Omental fat pad (tissue), 4 donors: Measurements from ENCODE around the gene AGPAT2. TPM values are rescaled to one million over a fixed set of nuclear protein-coding genes. Genes with fewer than 3 reads are reported as not detected.

Source experiments
- ATAC-seq: fragments of 150-250 bp; one replicate; pipeline ENCODE4 v1.9.1; 2016; ENCODE audit warnings: mild to moderate bottlenecking, moderate library complexity; ENCODE audit not compliant: low FRiP score
- DNase-seq: peaks from one replicate; pipeline ENCODE4 v3.0.0-alpha.2; 2019; ENCODE audit warnings: low spot score
- CTCF ChIP-seq, 3 donors: fragments of 450-650 bp; IDR thresholded peaks; one replicate each; pipeline ENCODE4 v1.5.1; 2016 to 2017; ENCODE audit warnings: antibody characterized with exemption in 3 of 3, mild to moderate bottlenecking in 3 of 3, moderate library complexity in 2 of 3
- total RNA-seq, 4 donors: library from RNA; depleted of rRNA; stranded (reverse); fragments of >200 nt; gene quantifications; one replicate each; pipeline ENCODE4 v1.1.0, GENCODE V29; 2016

AGPAT2 gene
- total RNA-seq, 4 donors from 2014 or later: 391 to 854 (median 473) TPM

DNA sequence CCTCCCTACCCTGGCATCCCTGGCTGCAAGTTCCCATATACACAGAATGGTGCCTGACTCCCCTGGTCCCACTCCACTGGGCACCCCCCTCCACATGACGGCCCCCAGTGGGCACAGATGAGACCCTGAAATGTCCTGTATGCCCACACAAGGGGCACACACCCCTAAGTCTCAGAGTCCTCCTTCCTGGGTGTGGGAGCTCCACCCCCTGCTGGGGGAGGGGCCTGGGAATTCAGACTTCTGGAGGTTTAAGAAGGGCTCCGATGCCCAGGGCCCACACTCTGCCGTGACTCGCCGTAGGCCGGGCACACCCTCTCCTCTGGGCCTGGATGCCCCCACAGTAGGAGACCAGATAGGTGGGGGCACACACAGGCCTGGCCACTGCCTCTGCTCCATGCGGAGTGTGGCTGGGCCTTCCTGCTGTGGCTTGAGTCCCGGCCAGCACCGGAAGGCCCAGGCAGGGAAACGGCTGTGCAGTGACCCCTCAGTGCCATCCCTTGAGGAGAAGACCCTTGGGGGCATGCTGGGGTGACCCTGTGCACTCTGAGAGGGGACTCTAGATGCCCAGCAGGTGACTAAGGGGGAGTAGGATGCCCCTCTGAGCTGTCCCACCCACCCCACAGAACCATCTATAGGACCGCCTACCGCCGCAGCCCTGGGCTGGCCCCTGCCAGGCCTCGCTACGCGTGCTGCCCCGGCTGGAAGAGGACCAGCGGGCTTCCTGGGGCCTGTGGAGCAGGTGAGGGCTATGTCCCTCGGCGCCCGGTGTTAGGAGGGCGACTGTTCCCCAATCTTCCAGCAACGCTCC is 18.1 kb downstream of the AGPAT2 start:
- ATAC-seq: no peak
- no peak for TF ChIP-seq CTCF (IDR thresholded peaks at IDR 0.05)
- DNase-seq: no peak

- ATAC-seq: no peak
- TF ChIP-seq CTCF (IDR thresholded peaks at IDR 0.05): no peak
- no peak for DNase-seq
Observed at GRCh38 chr9:136667940-136668760, 19.1 kb downstream of the AGPAT2 start.

DNA sequence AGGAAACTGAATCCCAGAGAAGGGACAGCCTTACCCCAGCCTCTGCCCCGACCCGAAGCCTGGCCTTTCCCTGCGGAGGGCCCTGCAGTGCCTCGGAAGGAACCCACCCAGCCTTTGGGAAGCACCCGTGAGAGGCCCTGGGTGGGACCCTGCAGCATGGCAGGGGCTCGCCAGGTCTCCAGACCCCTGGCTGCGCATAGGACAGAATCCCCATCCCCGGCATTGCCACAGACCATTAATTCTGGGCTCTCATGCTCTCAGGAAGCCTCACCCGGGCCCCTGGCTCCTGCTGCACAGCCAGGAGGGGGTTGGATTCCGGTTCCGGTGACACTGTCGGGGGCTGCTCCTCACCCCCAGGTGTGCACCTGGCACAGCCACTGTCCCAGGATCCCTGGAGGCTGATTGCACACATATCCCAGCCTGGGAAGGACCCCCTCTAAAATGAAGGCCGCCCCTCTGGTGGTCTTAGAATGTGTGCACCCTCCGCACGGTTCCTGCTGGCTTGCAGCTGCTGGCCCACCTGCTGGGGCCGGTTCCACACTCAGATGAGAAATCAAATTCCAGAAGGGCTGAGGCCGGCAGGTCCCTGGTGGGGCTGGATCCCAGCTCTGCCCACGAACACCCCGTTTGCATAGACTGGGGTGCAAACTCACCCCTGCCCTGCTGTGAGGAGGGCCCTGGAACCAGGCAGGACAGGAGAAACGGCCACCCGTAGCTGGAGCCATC is 19.9 kb downstream of the AGPAT2 start:
- DNase-seq: no peak
- no peak for ATAC-seq
- TF ChIP-seq CTCF (IDR thresholded peaks at IDR 0.05): no peak

DNA sequence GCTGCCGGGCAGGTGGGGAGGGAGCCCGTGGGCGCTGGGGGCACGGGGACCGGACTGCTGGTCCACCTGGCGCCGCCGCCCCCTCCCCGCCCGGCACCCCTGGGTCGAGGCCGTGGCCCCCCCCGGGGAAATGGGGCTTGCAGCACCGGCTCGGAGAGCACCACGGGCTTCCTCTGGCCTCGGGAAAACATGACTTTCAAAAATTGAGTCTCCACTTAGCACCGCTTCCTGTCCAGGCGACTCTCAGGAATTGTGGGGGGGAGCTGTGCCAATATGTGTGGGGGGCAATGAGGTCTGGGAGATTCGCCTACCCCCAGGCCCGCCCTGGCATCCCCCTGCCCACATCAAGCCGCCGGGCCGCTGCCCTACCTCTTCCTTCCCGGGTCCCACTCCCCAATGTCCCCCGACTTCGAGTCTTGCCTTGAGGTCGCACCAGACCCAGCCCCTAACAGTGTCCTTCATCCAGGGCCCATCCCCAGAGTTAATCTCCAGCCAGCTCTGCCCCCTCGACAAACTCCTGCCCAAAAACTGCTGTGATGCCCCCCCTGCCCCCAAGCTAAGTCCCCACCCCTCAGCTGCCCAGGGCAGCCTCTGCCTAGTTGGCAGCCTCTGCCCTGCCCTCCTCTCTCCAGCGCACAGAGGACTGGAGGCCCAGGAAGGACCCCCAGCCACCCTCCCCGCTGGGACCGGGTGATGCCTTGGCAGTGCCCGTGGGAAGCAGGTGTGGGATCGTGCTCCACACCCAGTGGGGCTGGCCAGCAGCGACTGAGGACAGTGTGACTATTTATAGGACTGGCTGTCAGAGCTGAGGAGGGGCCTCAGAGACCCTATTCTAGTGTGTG is 20.7 kb downstream of the AGPAT2 start:
- DNase-seq (no peak), ATAC-seq (no peak)
- no peak for TF ChIP-seq CTCF (IDR thresholded peaks at IDR 0.05)

- ATAC-seq (no peak), DNase-seq (no peak)
- TF ChIP-seq CTCF (IDR thresholded peaks at IDR 0.05): no peak
Observed at GRCh38 chr9:136665704-136666371, 21.4 kb downstream of the AGPAT2 start.
